SIG-M5 treated with dmso at 0.1 percent for 504 hours (cell line): ENCODE measurements around the gene PDGFD.

Experiments used
- DNase-seq: peaks from one replicate; lab custom pipeline; 2025; ENCODE audit not compliant: unreplicated experiment; lab: John Stamatoyannopoulos, UW

Gene PDGFD

DNA sequence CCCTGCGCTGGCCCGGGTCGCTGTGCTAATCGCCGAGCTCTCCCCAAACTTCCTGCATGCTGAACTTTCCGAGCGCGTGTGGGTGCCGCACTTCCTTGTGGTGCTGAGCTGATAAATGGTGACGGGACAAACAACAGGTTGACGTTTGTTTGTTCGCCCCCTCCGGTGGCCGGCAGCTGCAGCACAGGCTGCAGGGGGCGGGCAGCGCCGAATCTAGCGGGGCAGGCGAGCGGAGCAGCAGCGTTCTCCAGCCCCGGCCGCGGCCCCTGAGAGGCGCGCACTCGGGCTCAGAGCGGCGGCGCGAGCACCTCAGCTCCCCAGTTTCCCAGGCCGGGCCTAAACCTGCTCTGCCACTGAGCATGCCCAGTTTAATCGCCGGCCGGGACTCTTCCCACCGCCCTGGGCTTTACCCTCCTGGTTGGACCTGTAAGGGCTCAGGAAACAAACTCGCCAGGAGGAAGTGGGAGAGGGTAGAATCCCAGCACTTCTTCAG is at the start of gene PDGFD:
Gene PDGFD (minus strand): TSS at position 120 of the 493 bp plus-strand sequence.
- DNase-seq, result no peak

DNA sequence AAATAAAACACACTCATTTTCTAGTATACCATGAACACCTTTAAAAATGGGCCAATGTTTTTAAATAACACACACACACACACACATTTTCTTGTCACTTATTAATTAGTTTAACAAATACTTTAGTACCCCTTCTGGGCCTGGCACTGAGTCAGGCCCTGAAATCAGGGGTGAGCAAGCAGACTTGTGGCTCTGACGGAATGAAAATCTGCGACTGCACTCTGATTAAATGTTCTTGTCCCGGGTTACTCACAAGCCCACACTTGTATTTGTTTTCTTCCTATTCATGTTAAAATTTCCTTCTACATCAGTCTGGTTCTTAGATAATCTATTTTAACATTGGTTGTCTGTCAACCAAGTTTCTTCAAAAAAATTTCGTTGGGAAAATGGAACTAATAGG is 43.0 kb upstream of the PDGFD start:
- no peak for DNase-seq

GRCh38 chr11:104205838-104206237 is 41.9 kb upstream of the PDGFD start:
- DNase-seq, result no peak

DNA sequence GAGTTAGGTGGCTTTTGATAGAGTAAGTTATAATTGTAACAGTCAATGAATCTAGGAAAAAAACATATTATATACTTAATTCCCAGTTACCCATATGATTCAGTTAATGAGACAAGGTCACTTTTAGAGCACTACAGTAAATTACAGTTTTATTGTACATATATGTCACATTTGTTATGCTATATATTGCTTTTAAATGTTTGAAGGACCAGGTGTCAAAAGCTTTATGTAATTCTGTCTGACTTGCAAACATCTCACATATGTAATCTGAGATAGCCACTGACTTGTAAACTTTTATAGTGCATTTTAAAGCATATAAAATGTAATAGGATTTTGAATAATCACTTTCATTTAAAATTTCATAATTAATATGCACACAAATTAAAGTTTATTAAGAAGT is 36.7 kb upstream of the PDGFD start:
- no peak for DNase-seq

GRCh38 chr11:104199053-104199452 is 35.1 kb upstream of the PDGFD start:
- no peak for DNase-seq

DNA sequence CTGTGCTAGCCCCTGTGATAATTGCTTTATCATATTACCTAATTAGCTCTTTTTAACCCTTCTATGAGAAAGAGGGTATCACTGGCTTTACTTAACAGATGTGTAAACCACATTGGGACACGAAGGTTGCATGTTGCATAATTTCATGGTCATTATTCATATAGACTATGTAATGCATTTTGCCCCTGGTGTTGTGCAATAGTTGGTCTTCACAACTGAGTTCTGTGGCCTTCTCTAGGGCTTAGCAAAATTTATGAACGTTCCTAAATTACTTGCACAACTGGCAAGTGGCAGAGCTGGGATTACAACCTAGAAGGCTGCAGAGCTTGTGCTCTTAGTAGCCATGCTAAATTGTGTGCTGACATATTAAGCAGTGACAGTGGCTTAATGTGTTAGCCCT is 34.6 kb upstream of the PDGFD start:
- DNase-seq, result peak; percentile 60

GRCh38 chr11:104191124-104191523 is 27.2 kb upstream of the PDGFD start:
- DNase-seq, result no peak

DNA sequence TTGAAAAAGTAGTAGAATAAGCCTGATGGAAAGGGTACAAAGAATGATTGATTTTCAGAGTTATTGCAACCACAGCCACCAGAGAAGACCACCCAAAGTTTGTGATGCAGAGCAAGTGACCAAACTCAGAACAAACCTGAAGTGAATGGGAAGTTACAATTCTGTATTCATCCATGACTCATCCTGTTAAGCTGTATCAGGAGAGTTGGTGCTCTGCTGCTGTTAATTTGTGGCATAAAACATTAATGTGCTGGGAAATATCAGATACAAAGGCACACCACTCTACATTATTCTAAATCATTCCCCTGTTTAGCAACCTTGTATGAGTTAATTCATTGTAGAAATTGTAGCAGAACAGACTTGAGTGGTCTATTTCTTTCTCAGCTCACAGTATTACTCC is 19.6 kb upstream of the PDGFD start:
- no peak for DNase-seq

GRCh38 chr11:104175769-104176168 is 11.8 kb upstream of the PDGFD start:
- no peak for DNase-seq

- no peak for DNase-seq
These were observed 5.1 kb upstream of the PDGFD start for GRCh38 chr11:104169091-104169490.

- no peak for DNase-seq
These were observed 1.1 kb upstream of the PDGFD start for GRCh38 chr11:104165014-104165413.

- DNase-seq, result peak; percentile 2
These were observed 583 bp downstream of the PDGFD start for GRCh38 chr11:104163100-104164027.

GRCh38 chr11:104161751-104162450 is 2.0 kb downstream of the PDGFD start:
- DNase-seq, result no peak

GRCh38 chr11:104159356-104159755 is 4.6 kb downstream of the PDGFD start:
- no peak for DNase-seq

- no peak for DNase-seq
These were observed 8.6 kb downstream of the PDGFD start for GRCh38 chr11:104155375-104155774.

GRCh38 chr11:104154296-104154695 is 9.7 kb downstream of the PDGFD start:
- no peak for DNase-seq

GRCh38 chr11:104152941-104153505 is 10.9 kb downstream of the PDGFD start:
- peak; percentile 1 for DNase-seq

- DNase-seq, result no peak
These were observed 12.3 kb downstream of the PDGFD start for GRCh38 chr11:104151404-104152204.

GRCh38 chr11:104148706-104149105 is 15.2 kb downstream of the PDGFD start:
- DNase-seq, result no peak

DNA sequence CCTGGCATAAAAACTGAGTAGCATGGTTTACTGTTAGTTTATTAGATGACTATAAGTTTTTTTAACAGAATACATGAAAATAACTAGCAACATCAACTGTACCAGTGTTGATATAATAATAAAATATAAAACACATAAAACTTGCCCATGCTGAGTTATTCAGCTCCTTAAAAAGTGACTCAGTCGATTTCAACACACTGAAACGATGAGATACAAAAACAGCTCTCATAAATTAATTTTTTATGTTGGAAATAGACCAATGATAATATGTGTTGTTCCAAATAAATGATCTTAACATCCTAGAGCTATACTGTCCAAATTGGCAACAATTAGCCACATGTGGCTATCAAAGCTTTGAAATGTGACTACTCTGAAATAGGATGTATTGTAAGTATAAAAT is 15.9 kb downstream of the PDGFD start:
- no peak for DNase-seq

GRCh38 chr11:104146943-104147342 is 17.0 kb downstream of the PDGFD start:
- DNase-seq, result no peak
